Liver (tissue), 9 donors: ENCODE measurements around the gene BCL10. TPM values are rescaled to one million over a fixed set of nuclear protein-coding genes. Genes with fewer than 3 reads are reported as not detected.

ENCODE experiments used
- DNase-seq: peaks from one replicate; pipeline ENCODE4 v3.0.0-alpha.2; 2017; ENCODE audit warnings: low spot score
- H3K27ac ChIP-seq, 2 donors: one replicate each; pipeline ENCODE4 v1.7.0; 2013; ENCODE audit warnings: inconsistent platforms in 2 of 2, low read length in 2 of 2, control low read depth in 1 of 2, low read depth in 1 of 2, mild to moderate bottlenecking in 1 of 2
- H3K27me3 ChIP-seq, 4 donors: one replicate each; pipeline versions ENCODE4 v1.6.1 to v1.7.0; 2013; ENCODE audit warnings: low read length in 3 of 4, inconsistent platforms in 1 of 4, mild to moderate bottlenecking in 1 of 4, moderate library complexity in 1 of 4; ENCODE audit not compliant: control insufficient read depth in 4 of 4, insufficient read depth in 4 of 4
- H3K36me3 ChIP-seq, 4 donors: one replicate each; pipeline versions ENCODE4 v1.6.1 to v1.7.0; 2013; ENCODE audit warnings: low read length in 3 of 4, mild to moderate bottlenecking in 3 of 4, low read depth in 1 of 4, moderate library complexity in 1 of 4; ENCODE audit not compliant: control insufficient read depth in 4 of 4, insufficient read depth in 3 of 4
- H3K4me1 ChIP-seq, 4 donors: one replicate each; pipeline versions ENCODE4 v1.6.1 to v1.7.0; 2013; ENCODE audit warnings: low read length in 3 of 4, mild to moderate bottlenecking in 3 of 4, moderate library complexity in 1 of 4; ENCODE audit not compliant: control insufficient read depth in 4 of 4, insufficient read depth in 4 of 4
- H3K4me3 ChIP-seq, 3 donors: one replicate each; pipeline versions ENCODE4 v1.6.1 to v1.7.0; 2013; ENCODE audit warnings: low read length in 3 of 3, control low read depth in 1 of 3, low read depth in 1 of 3, mild to moderate bottlenecking in 1 of 3
- H3K9ac ChIP-seq, 2 donors: one replicate each; pipeline ENCODE4 v1.7.0; 2013; ENCODE audit warnings: low read length in 2 of 2, mild to moderate bottlenecking in 2 of 2, moderate library complexity in 2 of 2, control low read depth in 1 of 2, low read depth in 1 of 2
- H3K9me3 ChIP-seq, 4 donors: one replicate each; pipeline versions ENCODE4 v1.6.1 to v1.7.0; 2013; ENCODE audit warnings: low read length in 3 of 4; ENCODE audit not compliant: control insufficient read depth in 4 of 4
- ATF3 ChIP-seq: IDR thresholded peaks from 2 replicates; pipeline ENCODE4 v1.6.1; 2016; ENCODE audit warnings: antibody characterized with exemption
- CTCF ChIP-seq: fragments of 150-350 bp; IDR thresholded peaks from 2 replicates; pipeline ENCODE4 v1.5.1; 2017; ENCODE audit warnings: improper control_type of control experiment, low read depth, low read length; ENCODE audit not compliant: missing input control
- EGR1 ChIP-seq, 2 donors: IDR thresholded peaks; 2 replicates each; pipeline ENCODE4 v1.6.1; 2016 to 2018; ENCODE audit warnings: antibody characterized with exemption in 2 of 2, low read depth in 2 of 2
- FOXA1 ChIP-seq: IDR thresholded peaks from 2 replicates; pipeline ENCODE4 v1.6.1; 2016; ENCODE audit warnings: antibody characterized with exemption
- FOXA2 ChIP-seq: IDR thresholded peaks from 2 replicates; pipeline ENCODE4 v1.6.1; 2016; ENCODE audit warnings: antibody characterized with exemption
- GABPA ChIP-seq, 2 donors: IDR thresholded peaks in 1 of 2; conservative IDR thresholded peaks in 1 of 2; 2 replicates each; pipeline ENCODE4 v1.6.1; 2016; ENCODE audit warnings: antibody characterized with exemption in 2 of 2, mild to moderate bottlenecking in 1 of 2, moderate library complexity in 1 of 2
- HNF4A ChIP-seq, 2 donors: conservative IDR thresholded peaks; 2 replicates each; pipeline ENCODE4 v1.6.1; 2016; ENCODE audit warnings: antibody characterized with exemption in 2 of 2, mild to moderate bottlenecking in 2 of 2
- HNF4G ChIP-seq: IDR thresholded peaks from 2 replicates; pipeline ENCODE4 v1.6.1; 2016; ENCODE audit warnings: antibody characterized with exemption
- JUND ChIP-seq, 2 donors: IDR thresholded peaks; 2 replicates each; pipeline ENCODE4 v1.6.1; 2016; ENCODE audit warnings: antibody characterized with exemption in 2 of 2
- NR2F2 ChIP-seq: IDR thresholded peaks from 2 replicates; pipeline ENCODE4 v1.6.1; 2016; ENCODE audit warnings: antibody characterized with exemption
- RAD21 ChIP-seq, 2 donors: IDR thresholded peaks; 2 replicates each; pipeline ENCODE4 v1.6.1; 2016; ENCODE audit warnings: antibody characterized with exemption in 2 of 2, mild to moderate bottlenecking in 2 of 2
- REST ChIP-seq: IDR thresholded peaks from 2 replicates; pipeline ENCODE4 v1.6.1; 2016; ENCODE audit warnings: antibody characterized with exemption, mild to moderate bottlenecking
- RXRA ChIP-seq, 2 donors: IDR thresholded peaks; 2 replicates each; pipeline ENCODE4 v1.6.1; 2017 to 2018; ENCODE audit warnings: antibody characterized with exemption in 2 of 2, mild to moderate bottlenecking in 1 of 2
- SP1 ChIP-seq: IDR thresholded peaks from 2 replicates; pipeline ENCODE4 v1.6.1; 2018; ENCODE audit warnings: antibody characterized with exemption, mild to moderate bottlenecking
- TAF1 ChIP-seq: conservative IDR thresholded peaks from 2 replicates; pipeline ENCODE4 v1.6.1; 2016; ENCODE audit warnings: antibody characterized with exemption, mild to moderate bottlenecking
- YY1 ChIP-seq: IDR thresholded peaks from 2 replicates; pipeline ENCODE4 v1.6.1; 2016; ENCODE audit warnings: antibody characterized with exemption, mild to moderate bottlenecking
- WGBS: extraction: QIAGEN DNeasy Blood & Tissue Kit; methylation state at CpG from one replicate; pipeline ENCODE4 v1.1.7; 2013; 5-methylcytosine and 5-hydroxymethylcytosine counted together
- polyA plus RNA-seq, 2 donors: library from polyadenylated mRNA; stranded (reverse) in 1 of 2; unstranded in 1 of 2; fragments of 200-250 nt in 1 of 2; fragments of >200 nt in 1 of 2; fragmentation: Nextera tagmentation in 1 of 2; extraction: Ambion mirVana in 1 of 2; gene quantifications; one replicate each; pipeline versions ENCODE4 v1.2.1 to v1.2.3, GENCODE V29; 2013 to 2015
- total RNA-seq, 2 donors: library from RNA; depleted of rRNA; stranded (reverse); fragments of >200 nt; gene quantifications; one replicate each; pipeline ENCODE4 v1.2.3, GENCODE V29; 2014
- TF ChIP-seq, protein P1 (sequence below): IDR thresholded peaks from 2 replicates; pipeline ENCODE4 v1.6.1; 2016; ENCODE audit warnings: antibody characterized with exemption
- TF ChIP-seq, protein P2 (sequence below): IDR thresholded peaks from 2 replicates; pipeline ENCODE4 v1.6.1; 2016; ENCODE audit warnings: antibody characterized with exemption
- donor health status: healthy.
- donor health status: healthy.
- donor health status: healthy.
- donor health status: healthy.
- donor health status: healthy.

The BCL10 gene
- total and polyA plus RNA-seq, 4 donors, result 3.1 to 8.9 (median 7.5) TPM

- TF ChIP-seq EGR1 (IDR thresholded peaks at IDR 0.05; ENCODE audit: low read depth in 2 of 2) (no peak), FOXA2 (no peak)
Observed at GRCh38 chr1:85319931-85320330, 43.5 kb upstream of the BCL10 start (continued).

- Histone ChIP-seq H3K9ac (no peak overlapping the region), H3K36me3 (peaks cover 6 to 27% (median 11%) of the 10 kb centered on the region in 4 donors), H3K4me3 (no peak overlapping the region), H3K4me1 (no peaks in the 10 kb centered on the region), H3K9me3 (no peaks in the 10 kb centered on the region), H3K27me3 (no peaks in the 10 kb centered on the region), H3K27ac (no peak overlapping the region)
- no peak for TF ChIP-seq RAD21 (IDR thresholded peaks at IDR 0.05)
- TF ChIP-seq, protein P1, sequence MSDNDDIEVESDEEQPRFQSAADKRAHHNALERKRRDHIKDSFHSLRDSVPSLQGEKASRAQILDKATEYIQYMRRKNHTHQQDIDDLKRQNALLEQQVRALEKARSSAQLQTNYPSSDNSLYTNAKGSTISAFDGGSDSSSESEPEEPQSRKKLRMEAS, result no peak
- TF ChIP-seq JUND (IDR thresholded peaks at IDR 0.05), result no peak
- no peak for TF ChIP-seq GABPA (IDR thresholded peaks at IDR 0.05 in 1 of 2, conservative IDR thresholded peaks at IDR 0.05 in 1 of 2)
- no peak for TF ChIP-seq SP1
- TF ChIP-seq EGR1 (IDR thresholded peaks at IDR 0.05; ENCODE audit: low read depth in 2 of 2), result no peak
- TF ChIP-seq, protein P2, sequence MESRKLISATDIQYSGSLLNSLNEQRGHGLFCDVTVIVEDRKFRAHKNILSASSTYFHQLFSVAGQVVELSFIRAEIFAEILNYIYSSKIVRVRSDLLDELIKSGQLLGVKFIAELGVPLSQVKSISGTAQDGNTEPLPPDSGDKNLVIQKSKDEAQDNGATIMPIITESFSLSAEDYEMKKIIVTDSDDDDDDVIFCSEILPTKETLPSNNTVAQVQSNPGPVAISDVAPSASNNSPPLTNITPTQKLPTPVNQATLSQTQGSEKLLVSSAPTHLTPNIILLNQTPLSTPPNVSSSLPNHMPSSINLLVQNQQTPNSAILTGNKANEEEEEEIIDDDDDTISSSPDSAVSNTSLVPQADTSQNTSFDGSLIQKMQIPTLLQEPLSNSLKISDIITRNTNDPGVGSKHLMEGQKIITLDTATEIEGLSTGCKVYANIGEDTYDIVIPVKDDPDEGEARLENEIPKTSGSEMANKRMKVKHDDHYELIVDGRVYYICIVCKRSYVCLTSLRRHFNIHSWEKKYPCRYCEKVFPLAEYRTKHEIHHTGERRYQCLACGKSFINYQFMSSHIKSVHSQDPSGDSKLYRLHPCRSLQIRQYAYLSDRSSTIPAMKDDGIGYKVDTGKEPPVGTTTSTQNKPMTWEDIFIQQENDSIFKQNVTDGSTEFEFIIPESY, result no peak
- TF ChIP-seq FOXA2, result no peak
- TF ChIP-seq YY1, result no peak
- no peak for TF ChIP-seq FOXA1
- TF ChIP-seq RXRA (IDR thresholded peaks at IDR 0.05), result no peak
- TF ChIP-seq HNF4G, result no peak
- no peak for TF ChIP-seq HNF4A (conservative IDR thresholded peaks at IDR 0.05)
- TF ChIP-seq REST, result no peak
- TF ChIP-seq TAF1, result no peak
- TF ChIP-seq CTCF, result no peak
- no peak for TF ChIP-seq ATF3
- no peak for TF ChIP-seq NR2F2
- no peak for DNase-seq
- 83% methylated on average over 3 of the region's 3 CpGs for WGBS
Observed at GRCh38 chr1:85319491-85319890, 43.1 kb upstream of the BCL10 start.
